Keratinocyte (primary cell): ENCODE data around the gene NPSR1. TPM values are rescaled to one million over a fixed set of nuclear protein-coding genes. Genes with fewer than 3 reads are reported as not detected.
"Not testable (repeated sequence)": the region's sequence is repeated elsewhere in the genome, so short reads cannot be mapped to it uniquely, and the experiment has no call there.

Experiments
- DNase-seq: peaks from one replicate; pipeline ENCODE4 v3.0.0-alpha.2; 2011; ENCODE audit warnings: low read depth, missing footprints, low spot score
- FAIRE-seq: peaks from 2 replicates; lab custom pipeline; 2011; peaks lifted over from hg19 to GRCh38; lab: Jason Lieb, UNC
- H2AFZ ChIP-seq: 2 replicates; pipeline ENCODE4 v1.6.0; 2012; ENCODE audit warnings: low read length, control low read depth, inconsistent platforms; ENCODE audit not compliant: control insufficient read depth
- H3K27ac ChIP-seq: 2 replicates; pipeline ENCODE4 v1.5.1; 2011; ENCODE audit warnings: low read length; ENCODE audit not compliant: control insufficient read depth, insufficient read depth
- H3K27me3 ChIP-seq: 3 replicates; pipeline ENCODE4 v1.6.0; 2011; ENCODE audit warnings: low read length; ENCODE audit not compliant: control insufficient read depth, insufficient read depth; ENCODE audit errors: extremely low read depth
- H3K36me3 ChIP-seq, 2 experiments: 2 replicates in 1 of 2; 3 replicates in 1 of 2; pipeline ENCODE4 v1.5.1; 2011; ENCODE audit warnings: low read length in 2 of 2, mild to moderate bottlenecking in 1 of 2; ENCODE audit not compliant: control insufficient read depth in 2 of 2, insufficient read depth in 2 of 2; ENCODE audit errors: extremely low read depth in 1 of 2
- H3K4me1 ChIP-seq: 3 replicates; pipeline ENCODE4 v1.5.1; 2011; ENCODE audit warnings: low read length; ENCODE audit not compliant: control insufficient read depth, insufficient read depth; ENCODE audit errors: extremely low read depth
- H3K4me2 ChIP-seq: 3 replicates; pipeline ENCODE4 v1.6.0; 2011; ENCODE audit warnings: low read depth, low read length; ENCODE audit not compliant: control insufficient read depth, insufficient read depth; ENCODE audit errors: extremely low read depth
- H3K4me3 ChIP-seq, 3 experiments: fragments of 200-600 bp in 1 of 3; sonication (generic) in 1 of 3; 2 replicates in 2 of 3; 3 replicates in 1 of 3; pipeline ENCODE4 v1.5.1; 2011 to 2016; ENCODE audit warnings: low read length in 3 of 3, mild to moderate bottlenecking in 3 of 3, control low read depth in 2 of 3, inconsistent platforms in 1 of 3, low read depth in 1 of 3, mixed read lengths in 1 of 3, mixed run types in 1 of 3, moderate library complexity in 1 of 3; ENCODE audit not compliant: control insufficient read depth in 2 of 3, insufficient read depth in 2 of 3; ENCODE audit errors: extremely low read depth in 1 of 3
- H3K79me2 ChIP-seq: 2 replicates; pipeline ENCODE4 v1.6.0; 2012; ENCODE audit warnings: low read length; ENCODE audit not compliant: control insufficient read depth, insufficient read depth
- H3K9ac ChIP-seq: 3 replicates; pipeline ENCODE4 v1.6.0; 2011; ENCODE audit warnings: low read length; ENCODE audit not compliant: control insufficient read depth, insufficient read depth; ENCODE audit errors: extremely low read depth
- H3K9me1 ChIP-seq: 3 replicates; pipeline ENCODE4 v1.6.0; 2011; ENCODE audit warnings: low read length; ENCODE audit not compliant: control insufficient read depth, insufficient read depth; ENCODE audit errors: extremely low read depth
- H3K9me3 ChIP-seq: 2 replicates; pipeline ENCODE4 v1.5.1; 2012; ENCODE audit warnings: low read depth, low read length; ENCODE audit not compliant: control insufficient read depth
- H4K20me1 ChIP-seq: 3 replicates; pipeline ENCODE4 v1.6.0; 2011; ENCODE audit warnings: low read length; ENCODE audit not compliant: control insufficient read depth, insufficient read depth; ENCODE audit errors: extremely low read depth
- CTCF ChIP-seq, 3 experiments: IDR thresholded peaks in 1 of 3; conservative IDR thresholded peaks in 1 of 3; optimal IDR thresholded peaks in 1 of 3; 2 replicates in 2 of 3; 3 replicates in 1 of 3; pipeline versions ENCODE3 to v1.5.1; 2011; ENCODE audit warnings: low read length in 3 of 3, mild to moderate bottlenecking in 3 of 3, moderate library complexity in 2 of 3, control low read depth in 1 of 3, inconsistent platforms in 1 of 3; ENCODE audit not compliant: insufficient read depth in 2 of 3; ENCODE audit errors: extremely low read depth in 1 of 3
- EZH2 ChIP-seq: IDR thresholded peaks from one replicate; pipeline ENCODE4 v1.6.1; 2012; ENCODE audit warnings: inconsistent platforms, mild to moderate bottlenecking, low read length, moderate library complexity
- dilution Hi-C: fragments of 300-500 bp; cut with MboI; formaldehyde crosslinking; loops from one replicate; pipeline ENCODE4 v1.7.0; 2020; ENCODE audit warnings: low sequenced_read_pairs; ENCODE audit not compliant: extremely low pct_ligation_motif_present
- polyA plus RNA-seq, 5 experiments: library from polyadenylated mRNA; depleted of rRNA in 3 of 5; stranded (reverse) in 3 of 5; stranded (forward) in 1 of 5; unstranded in 1 of 5; fragments of >200 nt; gene quantifications; 1 replicate in 1 of 5; 2 replicates in 3 of 5; 3 replicates in 1 of 5; pipeline versions ENCODE4 v1.2.1 to v1.2.3, GENCODE V29; 2011 to 2012; ENCODE audit warnings: missing spikeins in 2 of 5, low read depth in 1 of 5, low replicate concordance in 1 of 5

The NPSR1 gene
- polyA plus RNA-seq, 1 donor (not counting 4 experiments of a cell fraction or from before 2014, with no cell fraction given): not detected

DNA sequence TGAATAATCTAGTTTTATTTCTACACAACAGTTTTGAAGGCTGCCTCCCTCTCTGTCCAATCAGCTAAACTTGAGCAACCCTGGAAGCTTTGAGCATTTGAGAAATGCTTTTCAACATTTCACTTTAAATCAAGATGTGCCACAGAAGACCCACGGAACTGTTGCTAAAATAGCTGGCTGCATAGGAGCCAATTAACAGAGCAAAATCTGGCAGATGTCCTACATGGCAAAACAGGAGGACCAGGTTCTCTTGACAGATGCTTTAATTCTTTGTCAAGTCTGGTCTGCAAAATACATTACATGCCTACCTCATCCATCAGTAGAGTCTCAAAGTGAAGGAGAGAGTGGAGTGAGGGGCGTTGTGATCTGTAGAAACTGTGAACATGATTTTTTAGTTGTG lies 193.4 kb downstream of the NPSR1 start:
- no peaks in the 10 kb centered on the region for H3K9me1 ChIP-seq
- H2AFZ ChIP-seq: no peak overlapping the region
- H3K4me3 ChIP-seq: no peak overlapping the region
- H3K27ac ChIP-seq: no peak overlapping the region
- H3K4me1 ChIP-seq: peaks cover 10% of the 10 kb centered on the region
- FAIRE-seq (no peak), DNase-seq (no peak)
- dilution Hi-C loops: no loop called here
- no peaks in the 10 kb centered on the region for H3K27me3 ChIP-seq
- no peaks in the 10 kb centered on the region for H3K36me3 ChIP-seq
- H3K9ac ChIP-seq: no peak overlapping the region
- no peaks in the 10 kb centered on the region for H3K9me3 ChIP-seq
- H3K4me2 ChIP-seq: no peak overlapping the region
- TF ChIP-seq CTCF (optimal IDR thresholded peaks at IDR 0.05 in 1 of 3, IDR thresholded peaks at IDR 0.05 in 1 of 3, conservative IDR thresholded peaks at IDR 0.05 in 1 of 3; ENCODE audit: extremely low read depth in 1 of 3, insufficient read depth in 2 of 3, low read length in 3 of 3): no peak
- no peak for TF ChIP-seq EZH2
- H3K79me2 ChIP-seq: no peaks in the 10 kb centered on the region
- H4K20me1 ChIP-seq: no peaks in the 10 kb centered on the region

DNA sequence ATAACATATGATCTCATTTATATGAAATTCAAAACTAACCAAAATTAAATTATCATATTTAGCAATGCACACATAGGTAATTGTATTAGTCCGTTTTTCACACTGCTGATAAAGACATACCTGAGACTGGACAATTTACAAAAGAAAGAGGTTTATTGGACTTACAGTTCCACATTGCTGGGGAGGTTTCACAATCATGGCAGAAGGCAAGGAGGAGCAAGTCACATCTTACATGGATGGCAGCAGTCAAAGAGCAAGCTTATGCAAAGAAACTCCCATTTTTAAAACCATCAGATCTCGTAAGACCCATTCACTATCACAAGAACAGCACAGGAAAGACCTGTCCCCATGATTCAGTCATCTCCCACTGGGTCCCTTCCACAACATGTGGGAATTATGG lies 200.4 kb downstream of the NPSR1 start:
- H2AFZ ChIP-seq, dilution Hi-C loops, H3K4me1 ChIP-seq, H3K36me3 ChIP-seq, H3K27ac ChIP-seq, H4K20me1 ChIP-seq, H3K9me1 ChIP-seq, DNase-seq, H3K79me2 ChIP-seq, FAIRE-seq, H3K27me3 ChIP-seq, H3K9ac ChIP-seq, H3K4me2 ChIP-seq, H3K9me3 ChIP-seq, H3K4me3 ChIP-seq: not testable (repeated sequence)

DNA sequence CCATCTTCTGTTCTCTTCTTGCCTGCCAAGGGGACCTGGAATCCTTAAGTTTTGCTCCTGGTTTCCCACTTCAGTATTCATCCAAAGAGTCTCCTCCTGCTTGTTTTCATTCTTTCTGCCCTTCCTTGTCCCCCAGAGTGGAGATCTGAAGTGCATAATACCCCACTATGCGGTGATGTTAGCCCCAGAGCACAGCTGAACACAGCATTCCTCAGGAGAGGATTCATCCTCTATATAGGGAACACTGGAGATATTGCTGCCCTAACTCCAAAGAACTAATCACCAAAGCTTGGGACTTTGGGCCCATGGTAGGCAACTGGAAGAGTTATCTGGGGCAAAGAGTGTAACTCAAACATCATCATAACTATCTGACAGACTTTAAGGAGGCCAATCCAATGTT lies 201.3 kb downstream of the NPSR1 start:
- dilution Hi-C loops, H3K27me3 ChIP-seq, H3K27ac ChIP-seq, H3K4me3 ChIP-seq, H2AFZ ChIP-seq, H3K9ac ChIP-seq, H3K36me3 ChIP-seq, H3K4me2 ChIP-seq, FAIRE-seq, H3K9me3 ChIP-seq, DNase-seq, H3K9me1 ChIP-seq, H3K4me1 ChIP-seq, H3K79me2 ChIP-seq, H4K20me1 ChIP-seq: not testable (repeated sequence)

GRCh38 chr7:34866222-34866621 lies 208.2 kb downstream of the NPSR1 start:
- H3K27ac ChIP-seq, H3K4me3 ChIP-seq, H3K36me3 ChIP-seq, H2AFZ ChIP-seq, DNase-seq, H3K4me1 ChIP-seq, FAIRE-seq, H3K9me1 ChIP-seq, dilution Hi-C loops, H3K9me3 ChIP-seq, H3K9ac ChIP-seq, H3K4me2 ChIP-seq, H3K79me2 ChIP-seq, H4K20me1 ChIP-seq, H3K27me3 ChIP-seq: not testable (repeated sequence)
